ENCODE data around the gene NOL4L. TPM values are rescaled to one million over a fixed set of nuclear protein-coding genes. Genes with fewer than 3 reads are reported as not detected.

NOL4L gene
- total and polyA plus RNA-seq, 2 experiments from 2014 or later = 38.8 to 39.2 TPM

DNA sequence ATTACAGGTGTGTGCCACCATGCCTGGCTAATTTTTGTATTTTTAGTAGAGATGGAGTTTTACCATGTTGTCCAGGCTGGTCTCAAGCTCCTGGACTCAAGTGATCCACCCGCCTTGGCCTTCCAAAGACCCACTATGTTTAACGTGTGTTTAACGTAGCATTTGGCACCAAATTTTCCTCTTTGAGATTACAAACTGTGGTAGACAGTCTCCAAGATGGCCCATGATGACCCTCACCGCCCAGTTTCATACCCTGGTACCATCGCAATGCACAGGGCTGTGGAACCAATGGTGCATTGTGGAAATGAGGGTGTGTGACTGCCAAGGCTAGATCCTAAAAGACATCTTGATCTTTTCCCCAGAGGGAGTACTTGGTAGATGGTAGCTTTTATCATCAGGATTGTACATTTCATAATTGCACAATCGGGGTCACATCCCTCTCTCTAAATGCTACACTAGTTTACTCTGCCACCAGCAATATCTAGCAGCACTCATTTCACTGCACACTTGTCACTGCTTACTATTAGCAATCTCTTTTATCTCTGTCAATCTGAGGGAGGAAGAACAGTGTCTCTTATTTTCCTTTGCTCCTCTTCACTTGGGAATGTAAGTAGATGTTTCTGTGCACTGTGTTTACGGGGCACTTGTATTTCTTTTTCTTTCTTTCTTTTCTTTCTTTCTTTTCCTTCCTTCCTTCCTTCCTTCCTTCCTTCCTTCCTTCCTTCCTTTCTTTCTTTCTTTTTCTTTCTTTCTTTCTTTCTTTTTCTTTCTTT is 96.9 kb downstream of the NOL4L start (continued):
- TF ChIP-seq, protein P1, sequence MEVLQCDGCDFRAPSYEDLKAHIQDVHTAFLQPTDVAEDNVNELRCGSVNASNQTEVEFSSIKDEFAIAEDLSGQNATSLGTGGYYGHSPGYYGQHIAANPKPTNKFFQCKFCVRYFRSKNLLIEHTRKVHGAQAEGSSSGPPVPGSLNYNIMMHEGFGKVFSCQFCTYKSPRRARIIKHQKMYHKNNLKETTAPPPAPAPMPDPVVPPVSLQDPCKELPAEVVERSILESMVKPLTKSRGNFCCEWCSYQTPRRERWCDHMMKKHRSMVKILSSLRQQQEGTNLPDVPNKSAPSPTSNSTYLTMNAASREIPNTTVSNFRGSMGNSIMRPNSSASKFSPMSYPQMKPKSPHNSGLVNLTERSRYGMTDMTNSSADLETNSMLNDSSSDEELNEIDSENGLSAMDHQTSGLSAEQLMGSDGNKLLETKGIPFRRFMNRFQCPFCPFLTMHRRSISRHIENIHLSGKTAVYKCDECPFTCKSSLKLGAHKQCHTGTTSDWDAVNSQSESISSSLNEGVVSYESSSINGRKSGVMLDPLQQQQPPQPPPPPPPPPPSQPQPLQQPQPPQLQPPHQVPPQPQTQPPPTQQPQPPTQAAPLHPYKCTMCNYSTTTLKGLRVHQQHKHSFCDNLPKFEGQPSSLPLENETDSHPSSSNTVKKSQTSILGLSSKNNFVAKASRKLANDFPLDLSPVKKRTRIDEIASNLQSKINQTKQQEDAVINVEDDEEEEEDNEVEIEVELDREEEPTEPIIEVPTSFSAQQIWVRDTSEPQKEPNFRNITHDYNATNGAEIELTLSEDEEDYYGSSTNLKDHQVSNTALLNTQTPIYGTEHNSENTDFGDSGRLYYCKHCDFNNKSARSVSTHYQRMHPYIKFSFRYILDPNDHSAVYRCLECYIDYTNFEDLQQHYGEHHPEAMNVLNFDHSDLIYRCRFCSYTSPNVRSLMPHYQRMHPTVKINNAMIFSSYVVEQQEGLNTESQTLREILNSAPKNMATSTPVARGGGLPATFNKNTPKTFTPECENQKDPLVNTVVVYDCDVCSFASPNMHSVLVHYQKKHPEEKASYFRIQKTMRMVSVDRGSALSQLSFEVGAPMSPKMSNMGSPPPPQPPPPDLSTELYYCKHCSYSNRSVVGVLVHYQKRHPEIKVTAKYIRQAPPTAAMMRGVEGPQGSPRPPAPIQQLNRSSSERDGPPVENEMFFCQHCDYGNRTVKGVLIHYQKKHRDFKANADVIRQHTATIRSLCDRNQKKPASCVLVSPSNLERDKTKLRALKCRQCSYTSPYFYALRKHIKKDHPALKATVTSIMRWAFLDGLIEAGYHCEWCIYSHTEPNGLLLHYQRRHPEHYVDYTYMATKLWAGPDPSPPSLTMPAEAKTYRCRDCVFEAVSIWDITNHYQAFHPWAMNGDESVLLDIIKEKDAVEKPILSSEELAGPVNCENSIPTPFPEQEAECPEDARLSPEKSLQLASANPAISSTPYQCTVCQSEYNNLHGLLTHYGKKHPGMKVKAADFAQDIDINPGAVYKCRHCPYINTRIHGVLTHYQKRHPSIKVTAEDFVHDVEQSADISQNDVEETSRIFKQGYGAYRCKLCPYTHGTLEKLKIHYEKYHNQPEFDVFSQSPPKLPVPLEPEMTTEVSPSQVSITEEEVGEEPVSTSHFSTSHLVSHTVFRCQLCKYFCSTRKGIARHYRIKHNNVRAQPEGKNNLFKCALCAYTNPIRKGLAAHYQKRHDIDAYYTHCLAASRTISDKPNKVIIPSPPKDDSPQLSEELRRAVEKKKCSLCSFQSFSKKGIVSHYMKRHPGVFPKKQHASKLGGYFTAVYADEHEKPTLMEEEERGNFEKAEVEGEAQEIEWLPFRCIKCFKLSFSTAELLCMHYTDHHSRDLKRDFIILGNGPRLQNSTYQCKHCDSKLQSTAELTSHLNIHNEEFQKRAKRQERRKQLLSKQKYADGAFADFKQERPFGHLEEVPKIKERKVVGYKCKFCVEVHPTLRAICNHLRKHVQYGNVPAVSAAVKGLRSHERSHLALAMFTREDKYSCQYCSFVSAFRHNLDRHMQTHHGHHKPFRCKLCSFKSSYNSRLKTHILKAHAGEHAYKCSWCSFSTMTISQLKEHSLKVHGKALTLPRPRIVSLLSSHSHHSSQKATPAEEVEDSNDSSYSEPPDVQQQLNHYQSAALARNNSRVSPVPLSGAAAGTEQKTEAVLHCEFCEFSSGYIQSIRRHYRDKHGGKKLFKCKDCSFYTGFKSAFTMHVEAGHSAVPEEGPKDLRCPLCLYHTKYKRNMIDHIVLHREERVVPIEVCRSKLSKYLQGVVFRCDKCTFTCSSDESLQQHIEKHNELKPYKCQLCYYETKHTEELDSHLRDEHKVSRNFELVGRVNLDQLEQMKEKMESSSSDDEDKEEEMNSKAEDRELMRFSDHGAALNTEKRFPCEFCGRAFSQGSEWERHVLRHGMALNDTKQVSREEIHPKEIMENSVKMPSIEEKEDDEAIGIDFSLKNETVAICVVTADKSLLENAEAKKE (CRISPR knock-in tag; IDR thresholded peaks at IDR 0.05) = no peak

DNA sequence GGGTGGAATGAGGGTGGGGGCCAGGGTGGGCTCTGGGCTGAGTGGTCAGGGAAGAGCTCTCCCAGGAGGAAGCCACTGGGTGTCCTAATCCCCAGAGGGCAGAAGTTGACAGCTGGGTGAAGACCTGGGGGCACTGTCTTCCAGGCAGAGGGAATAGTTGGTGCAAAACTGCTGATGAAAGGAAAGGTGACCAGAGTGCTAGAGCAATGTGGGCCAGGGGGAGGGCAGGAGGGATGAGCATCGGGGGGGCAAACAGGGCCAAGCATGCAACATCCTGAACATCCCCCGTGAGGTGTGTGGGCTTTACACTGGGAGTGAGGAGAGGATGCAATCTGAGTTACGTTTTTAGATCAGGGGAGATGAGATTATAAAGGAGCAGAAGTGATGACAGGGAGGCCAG is 97.8 kb downstream of the NOL4L start:
- no peaks in the 10 kb centered on the region for H3K79me2 ChIP-seq (replicated peaks; ENCODE audit: insufficient read depth)
- peaks cover 13% of the 10 kb centered on the region; the same call in 1 of the 2 replicates for H3F3A ChIP-seq (replicated peaks; ENCODE audit: low read depth)
- DNase-seq (ENCODE audit: low spot score) (no peak), ATAC-seq (no peak)
- H3K36me3 Mint-ChIP-seq (ENCODE audit: low read depth) = peaks cover 3% of the 10 kb centered on the region; the same call in 1 of the 3 replicates
- no peaks in the 10 kb centered on the region for H3K27me3 ChIP-seq (ENCODE audit: insufficient read depth)
- no peak overlapping the region for H3K27ac Mint-ChIP-seq
- H3K9me3 Mint-ChIP-seq = peaks cover 13% of the 10 kb centered on the region; the same call in 2 of the 3 replicates
- no peaks in the 10 kb centered on the region for H3K36me3 ChIP-seq (ENCODE audit: insufficient read depth)
- peaks cover 22% of the 10 kb centered on the region for H3K27me3 Mint-ChIP-seq (ENCODE audit: insufficient read depth, low read depth, poor library complexity)
- H3K4me1 Mint-ChIP-seq = peaks cover 11% of the 10 kb centered on the region; the same call in 2 of the 3 replicates
- H4K20me1 ChIP-seq (replicated peaks; ENCODE audit: insufficient read depth) = no peaks in the 10 kb centered on the region
- H3K4me2 ChIP-seq = no peak overlapping the region
- no peak overlapping the region for H3K27ac ChIP-seq (ENCODE audit: low read depth)
- H3K4me3 Mint-ChIP-seq = no peak overlapping the region
- no peak overlapping the region for H2AFZ ChIP-seq
- no peak overlapping the region for H3K4me3 ChIP-seq
- H3K4me1 ChIP-seq (ENCODE audit: insufficient read depth) = peaks cover 8% of the 10 kb centered on the region; the same call in 1 of the 2 replicates
- no peaks in the 10 kb centered on the region for H3K9me2 ChIP-seq (ENCODE audit: insufficient read depth)
- TF ChIP-seq, protein P1 (CRISPR knock-in tag; IDR thresholded peaks at IDR 0.05) = no peak
- TF ChIP-seq, protein P2, sequence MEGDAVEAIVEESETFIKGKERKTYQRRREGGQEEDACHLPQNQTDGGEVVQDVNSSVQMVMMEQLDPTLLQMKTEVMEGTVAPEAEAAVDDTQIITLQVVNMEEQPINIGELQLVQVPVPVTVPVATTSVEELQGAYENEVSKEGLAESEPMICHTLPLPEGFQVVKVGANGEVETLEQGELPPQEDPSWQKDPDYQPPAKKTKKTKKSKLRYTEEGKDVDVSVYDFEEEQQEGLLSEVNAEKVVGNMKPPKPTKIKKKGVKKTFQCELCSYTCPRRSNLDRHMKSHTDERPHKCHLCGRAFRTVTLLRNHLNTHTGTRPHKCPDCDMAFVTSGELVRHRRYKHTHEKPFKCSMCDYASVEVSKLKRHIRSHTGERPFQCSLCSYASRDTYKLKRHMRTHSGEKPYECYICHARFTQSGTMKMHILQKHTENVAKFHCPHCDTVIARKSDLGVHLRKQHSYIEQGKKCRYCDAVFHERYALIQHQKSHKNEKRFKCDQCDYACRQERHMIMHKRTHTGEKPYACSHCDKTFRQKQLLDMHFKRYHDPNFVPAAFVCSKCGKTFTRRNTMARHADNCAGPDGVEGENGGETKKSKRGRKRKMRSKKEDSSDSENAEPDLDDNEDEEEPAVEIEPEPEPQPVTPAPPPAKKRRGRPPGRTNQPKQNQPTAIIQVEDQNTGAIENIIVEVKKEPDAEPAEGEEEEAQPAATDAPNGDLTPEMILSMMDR (conservative IDR thresholded peaks at IDR 0.05; ENCODE audit: low read depth in 2 of 2) = no peak
- no peak for TF ChIP-seq ZNF331 (CRISPR knock-in tag; IDR thresholded peaks at IDR 0.05; ENCODE audit: low read depth)

Data from GM23338 (cell line).